ENCODE results near the gene USP21.

The USP21 gene

GRCh38 chr1:161197560-161198193 is 38.4 kb downstream of the USP21 start:
- H3K9ac ChIP-seq (ENCODE audit: insufficient read length) = peak overlapping the region; percentile 75
- DNase-seq (ENCODE audit: low read depth, low spot score) = no peak
- TF ChIP-seq FOXP2 (optimal IDR thresholded peaks at IDR 0.05; ENCODE audit: control extremely low read depth, extremely low read length, insufficient read depth) (no peak), EZH2 (IDR thresholded peaks at IDR 0.05) (no peak), POLR2AphosphoS5 (IDR thresholded peaks at IDR 0.05; ENCODE audit: borderline replicate concordance, low read depth, low read length) (no peak)
- peak overlapping the region; percentile 83 for H3K4me3 ChIP-seq
- no peak overlapping the region; the same call in 1 of the 2 replicates for H3K27ac ChIP-seq
- no peaks in the 10 kb centered on the region for H3K9me3 ChIP-seq (ENCODE audit: low read depth, low read length)
- peaks cover 38% of the 10 kb centered on the region for H3K36me3 ChIP-seq (ENCODE audit: insufficient read depth, low read length)

GRCh38 chr1:161198194-161198896 is 39.0 kb downstream of the USP21 start:
- TF ChIP-seq POLR2AphosphoS5 (IDR thresholded peaks at IDR 0.05; ENCODE audit: borderline replicate concordance, low read depth, low read length) = no peak
- TF ChIP-seq EZH2 (IDR thresholded peaks at IDR 0.05) = no peak
- no peak for TF ChIP-seq FOXP2 (optimal IDR thresholded peaks at IDR 0.05; ENCODE audit: control extremely low read depth, extremely low read length, insufficient read depth)
- Histone ChIP-seq H3K9ac (ENCODE audit: insufficient read length) (peak overlapping the region; percentile 75), H3K9me3 (ENCODE audit: low read depth, low read length) (no peaks in the 10 kb centered on the region), H3K27ac (peak overlapping the region; percentile 63; the same call in 1 of the 2 replicates), H3K36me3 (ENCODE audit: insufficient read depth, low read length) (peaks cover 34% of the 10 kb centered on the region), H3K4me3 (peak overlapping the region; percentile 83)
- no peak for DNase-seq (ENCODE audit: low read depth, low spot score)

- DNase-seq (ENCODE audit: low read depth, low spot score) = peak; percentile 96
- Histone ChIP-seq H3K36me3 (ENCODE audit: insufficient read depth, low read length) (peaks cover 34% of the 10 kb centered on the region), H3K4me3 (peak within 1 kb of the TSS; percentile 83), H3K9ac (ENCODE audit: insufficient read length) (peak within 1 kb of the TSS; percentile 79), H3K27ac (peak within 1 kb of the TSS; percentile 99), H3K9me3 (ENCODE audit: low read depth, low read length) (no peaks in the 10 kb centered on the region)
- TF ChIP-seq POLR2AphosphoS5 (IDR thresholded peaks at IDR 0.05; ENCODE audit: borderline replicate concordance, low read depth, low read length) = peak; percentile 100
- TF ChIP-seq FOXP2 (optimal IDR thresholded peaks at IDR 0.05; ENCODE audit: control extremely low read depth, extremely low read length, insufficient read depth) = no peak
Measured at GRCh38 chr1:161198897-161199431, 39.7 kb downstream of the USP21 start, which contains the start of gene ADAMTS4. Gene ADAMTS4 (minus strand): TSS chr1:161199054. CDS start chr1:161198627, 427 bp downstream.

- peak overlapping the region; percentile 79 for H3K9ac ChIP-seq (ENCODE audit: insufficient read length)
- TF ChIP-seq FOXP2 (optimal IDR thresholded peaks at IDR 0.05; ENCODE audit: control extremely low read depth, extremely low read length, insufficient read depth) = no peak
- peak; percentile 79 for TF ChIP-seq POLR2AphosphoS5 (IDR thresholded peaks at IDR 0.05; ENCODE audit: borderline replicate concordance, low read depth, low read length)
- no peak for DNase-seq (ENCODE audit: low read depth, low spot score)
- peaks cover 34% of the 10 kb centered on the region for H3K36me3 ChIP-seq (ENCODE audit: insufficient read depth, low read length)
- no peaks in the 10 kb centered on the region for H3K9me3 ChIP-seq (ENCODE audit: low read depth, low read length)
- H3K4me3 ChIP-seq = peak overlapping the region; percentile 83
- peak overlapping the region; percentile 99 for H3K27ac ChIP-seq
Measured at GRCh38 chr1:161199506-161200139, 40.3 kb downstream of the USP21 start.

- peak overlapping the region; percentile 83 for H3K4me3 ChIP-seq
- no peak for DNase-seq (ENCODE audit: low read depth, low spot score)
- peak overlapping the region; percentile 99 for H3K27ac ChIP-seq
- H3K9ac ChIP-seq (ENCODE audit: insufficient read length) = peak overlapping the region; percentile 75
- H3K9me3 ChIP-seq (ENCODE audit: low read depth, low read length) = no peaks in the 10 kb centered on the region
- TF ChIP-seq FOXP2 (optimal IDR thresholded peaks at IDR 0.05; ENCODE audit: control extremely low read depth, extremely low read length, insufficient read depth) (no peak), EZH2 (IDR thresholded peaks at IDR 0.05) (no peak), POLR2AphosphoS5 (IDR thresholded peaks at IDR 0.05; ENCODE audit: borderline replicate concordance, low read depth, low read length) (no peak)
- peaks cover 34% of the 10 kb centered on the region for H3K36me3 ChIP-seq (ENCODE audit: insufficient read depth, low read length)
Measured at GRCh38 chr1:161200421-161200991, 41.2 kb downstream of the USP21 start.

- peak overlapping the region; percentile 91 for H3K4me3 ChIP-seq
- peak overlapping the region; percentile 75 for H3K9ac ChIP-seq (ENCODE audit: insufficient read length)
- DNase-seq (ENCODE audit: low read depth, low spot score) = no peak
- H3K27ac ChIP-seq = peak overlapping the region; percentile 99
- no peak for TF ChIP-seq FOXP2 (optimal IDR thresholded peaks at IDR 0.05; ENCODE audit: control extremely low read depth, extremely low read length, insufficient read depth)
- no peak for TF ChIP-seq POLR2AphosphoS5 (IDR thresholded peaks at IDR 0.05; ENCODE audit: borderline replicate concordance, low read depth, low read length)
- TF ChIP-seq EZH2 (IDR thresholded peaks at IDR 0.05) = no peak
- H3K9me3 ChIP-seq (ENCODE audit: low read depth, low read length) = no peaks in the 10 kb centered on the region
- H3K36me3 ChIP-seq (ENCODE audit: insufficient read depth, low read length) = peaks cover 34% of the 10 kb centered on the region
Measured at GRCh38 chr1:161200992-161201835, 41.9 kb downstream of the USP21 start.
